ENCODE measurements around the gene METTL16.

The METTL16 gene

GRCh38 chr17:2388683-2389055 is 123.0 kb downstream of the METTL16 start:
- no peak for DNase-seq (ENCODE audit: low read depth, low spot score)
- in situ Hi-C loops (cut with HindIII; ENCODE audit: low sequenced_read_pairs), result no loop called here
- TF ChIP-seq, protein P1, sequence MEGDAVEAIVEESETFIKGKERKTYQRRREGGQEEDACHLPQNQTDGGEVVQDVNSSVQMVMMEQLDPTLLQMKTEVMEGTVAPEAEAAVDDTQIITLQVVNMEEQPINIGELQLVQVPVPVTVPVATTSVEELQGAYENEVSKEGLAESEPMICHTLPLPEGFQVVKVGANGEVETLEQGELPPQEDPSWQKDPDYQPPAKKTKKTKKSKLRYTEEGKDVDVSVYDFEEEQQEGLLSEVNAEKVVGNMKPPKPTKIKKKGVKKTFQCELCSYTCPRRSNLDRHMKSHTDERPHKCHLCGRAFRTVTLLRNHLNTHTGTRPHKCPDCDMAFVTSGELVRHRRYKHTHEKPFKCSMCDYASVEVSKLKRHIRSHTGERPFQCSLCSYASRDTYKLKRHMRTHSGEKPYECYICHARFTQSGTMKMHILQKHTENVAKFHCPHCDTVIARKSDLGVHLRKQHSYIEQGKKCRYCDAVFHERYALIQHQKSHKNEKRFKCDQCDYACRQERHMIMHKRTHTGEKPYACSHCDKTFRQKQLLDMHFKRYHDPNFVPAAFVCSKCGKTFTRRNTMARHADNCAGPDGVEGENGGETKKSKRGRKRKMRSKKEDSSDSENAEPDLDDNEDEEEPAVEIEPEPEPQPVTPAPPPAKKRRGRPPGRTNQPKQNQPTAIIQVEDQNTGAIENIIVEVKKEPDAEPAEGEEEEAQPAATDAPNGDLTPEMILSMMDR (IDR thresholded peaks at IDR 0.05; ENCODE audit: low read depth, low read length), result no peak
- no peak overlapping the region for H3K4me3 ChIP-seq (ENCODE audit: low read depth, low read length)

- H3K4me3 ChIP-seq (ENCODE audit: low read depth, low read length), result no peak overlapping the region
- in situ Hi-C loops (cut with HindIII; ENCODE audit: low sequenced_read_pairs), result no loop called here
- TF ChIP-seq, protein P1 (IDR thresholded peaks at IDR 0.05; ENCODE audit: low read depth, low read length), result no peak
- DNase-seq (ENCODE audit: low read depth, low spot score), result no peak
Measured at GRCh38 chr17:2388020-2388682, 123.5 kb downstream of the METTL16 start.

DNA sequence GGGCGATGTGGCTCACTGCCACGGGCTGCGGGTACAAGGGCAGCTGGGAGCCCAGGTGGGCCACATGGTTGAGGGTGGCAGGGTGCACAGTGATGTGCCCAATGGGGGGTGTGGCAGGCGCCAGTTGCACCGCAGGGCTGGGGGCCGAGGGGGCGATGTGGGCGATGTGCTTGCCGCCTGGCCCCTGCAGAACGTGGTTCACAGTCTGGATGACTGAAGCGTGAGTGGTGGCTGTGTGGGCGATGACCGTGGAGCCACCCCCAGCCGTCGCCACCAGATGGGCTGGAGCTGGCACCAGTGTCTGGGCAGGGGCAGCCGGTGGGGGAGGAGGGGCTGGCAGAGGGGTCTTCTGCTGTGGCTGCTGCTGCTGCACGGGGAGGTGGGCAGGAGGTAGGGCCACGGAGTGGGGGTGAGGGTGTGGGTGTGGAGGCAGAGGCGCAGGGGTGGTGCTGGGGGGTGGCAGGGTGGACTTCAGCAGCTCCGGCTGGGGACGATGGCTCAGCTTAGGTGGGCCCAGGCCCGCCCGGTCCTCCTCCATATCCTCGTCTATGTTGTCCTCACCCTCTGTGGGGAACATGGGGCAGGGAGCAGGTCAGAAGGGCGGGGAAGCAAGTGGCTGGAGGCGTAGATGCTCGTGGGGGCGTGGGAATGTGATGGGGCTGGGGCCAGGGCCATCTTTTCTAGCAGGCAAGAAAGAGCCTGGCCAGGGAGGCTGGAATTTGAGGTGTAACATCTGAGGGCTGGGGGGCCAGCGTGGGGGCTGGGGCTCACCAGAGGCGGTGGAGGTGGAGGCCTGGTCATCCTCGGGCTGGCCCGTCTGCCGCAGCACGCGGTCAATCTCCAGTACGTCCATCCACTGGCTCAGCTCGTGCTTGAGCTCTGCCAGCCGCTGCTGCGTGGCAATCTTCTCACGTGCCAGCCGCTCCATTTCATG is 124.3 kb downstream of the METTL16 start:
- H3K4me3 ChIP-seq (ENCODE audit: low read depth, low read length), result no peak overlapping the region
- no peak for DNase-seq (ENCODE audit: low read depth, low spot score)
- TF ChIP-seq, protein P1 (IDR thresholded peaks at IDR 0.05; ENCODE audit: low read depth, low read length), result no peak
- in situ Hi-C loops (cut with HindIII; ENCODE audit: low sequenced_read_pairs), result no loop called here

GRCh38 chr17:2386400-2387085 is 125.1 kb downstream of the METTL16 start:
- DNase-seq (ENCODE audit: low read depth, low spot score), result no peak
- H3K4me3 ChIP-seq (ENCODE audit: low read depth, low read length), result no peak overlapping the region
- TF ChIP-seq, protein P1 (IDR thresholded peaks at IDR 0.05; ENCODE audit: low read depth, low read length), result no peak
- in situ Hi-C loops (cut with HindIII; ENCODE audit: low sequenced_read_pairs), result no loop called here

GRCh38 chr17:2385240-2386210 is 126.2 kb downstream of the METTL16 start:
- in situ Hi-C loops (cut with HindIII; ENCODE audit: low sequenced_read_pairs), result no loop called here
- no peak overlapping the region for H3K4me3 ChIP-seq (ENCODE audit: low read depth, low read length)
- TF ChIP-seq, protein P1 (IDR thresholded peaks at IDR 0.05; ENCODE audit: low read depth, low read length), result no peak
- no peak for DNase-seq (ENCODE audit: low read depth, low spot score)
